ENCODE measurements around the gene GADL1. TPM values are rescaled to one million over a fixed set of nuclear protein-coding genes. Genes with fewer than 3 reads are reported as not detected.

Gene GADL1
- total and polyA plus RNA-seq, 2 experiments from 2014 or later: 0.13 TPM; not detected in 1

- no peaks in the 10 kb centered on the region for H3K9me2 ChIP-seq (replicated peaks; ENCODE audit: insufficient read depth)
- DNase-seq (ENCODE audit: low spot score): no peak
- no peaks in the 10 kb centered on the region for H3K79me2 ChIP-seq
- 96% methylated on average over 6 of the region's 6 CpGs for whole genome bisulfite sequencing (ENCODE audit: low lambda C conversion rate, missing lambda C conversion rate)
- H2AFZ ChIP-seq: no peak overlapping the region
- H3K9me3 ChIP-seq (ENCODE audit: low read depth): no peaks in the 10 kb centered on the region
- no peak overlapping the region for H3K27ac ChIP-seq
- TF ChIP-seq CTCF (IDR thresholded peaks at IDR 0.05; ENCODE audit: poor library complexity) (no peak), EZH2 (IDR thresholded peaks at IDR 0.05; ENCODE audit: borderline replicate concordance) (no peak), EZH2phosphoT487 (IDR thresholded peaks at IDR 0.05; ENCODE audit: low read depth, severe bottlenecking, unreplicated experiment) (no peak)
- H3K27me3 ChIP-seq: no peaks in the 10 kb centered on the region
- H4K20me1 ChIP-seq (ENCODE audit: insufficient read depth, poor library complexity, severe bottlenecking): no peaks in the 10 kb centered on the region
- H3K4me2 ChIP-seq: no peak overlapping the region
- no peaks in the 10 kb centered on the region for H3K4me1 ChIP-seq (ENCODE audit: insufficient read depth)
- H3K36me3 ChIP-seq (replicated peaks; ENCODE audit: insufficient read depth, low read depth): no peaks in the 10 kb centered on the region
- H3K4me3 ChIP-seq: no peak overlapping the region
Measured at GRCh38 chr3:30695302-30696061, 199.0 kb downstream of the GADL1 start.

GRCh38 chr3:30694668-30695067 lies 199.8 kb downstream of the GADL1 start:
- H3K27ac ChIP-seq: no peak overlapping the region
- H3K9me3 ChIP-seq (ENCODE audit: low read depth): no peaks in the 10 kb centered on the region
- H3K9me2 ChIP-seq (replicated peaks; ENCODE audit: insufficient read depth): no peaks in the 10 kb centered on the region
- H3K4me1 ChIP-seq (ENCODE audit: insufficient read depth): peaks cover 2% of the 10 kb centered on the region
- WGBS (ENCODE audit: low lambda C conversion rate, missing lambda C conversion rate): 98% methylated on average over 3 of the region's 3 CpGs
- TF ChIP-seq CTCF (IDR thresholded peaks at IDR 0.05; ENCODE audit: poor library complexity) (no peak), EZH2 (IDR thresholded peaks at IDR 0.05; ENCODE audit: borderline replicate concordance) (no peak), EZH2phosphoT487 (IDR thresholded peaks at IDR 0.05; ENCODE audit: low read depth, severe bottlenecking, unreplicated experiment) (no peak)
- no peak for DNase-seq (ENCODE audit: low spot score)
- H2AFZ ChIP-seq: no peak overlapping the region
- no peaks in the 10 kb centered on the region for H3K27me3 ChIP-seq
- H3K4me3 ChIP-seq: no peak overlapping the region
- no peaks in the 10 kb centered on the region for H4K20me1 ChIP-seq (ENCODE audit: insufficient read depth, poor library complexity, severe bottlenecking)
- H3K36me3 ChIP-seq (replicated peaks; ENCODE audit: insufficient read depth, low read depth): no peaks in the 10 kb centered on the region
- H3K4me2 ChIP-seq: no peak overlapping the region
- H3K79me2 ChIP-seq: no peaks in the 10 kb centered on the region

GRCh38 chr3:30694148-30694547 lies 200.3 kb downstream of the GADL1 start:
- no peak overlapping the region for H3K4me3 ChIP-seq
- H2AFZ ChIP-seq: no peak overlapping the region
- no peak overlapping the region for H3K4me2 ChIP-seq
- H3K27me3 ChIP-seq: no peaks in the 10 kb centered on the region
- peaks cover 7% of the 10 kb centered on the region for H3K4me1 ChIP-seq (ENCODE audit: insufficient read depth)
- H3K79me2 ChIP-seq: no peaks in the 10 kb centered on the region
- no peaks in the 10 kb centered on the region for H3K9me3 ChIP-seq (ENCODE audit: low read depth)
- no peaks in the 10 kb centered on the region for H3K9me2 ChIP-seq (replicated peaks; ENCODE audit: insufficient read depth)
- no peak overlapping the region for H3K27ac ChIP-seq
- H3K36me3 ChIP-seq (replicated peaks; ENCODE audit: insufficient read depth, low read depth): no peaks in the 10 kb centered on the region
- no peaks in the 10 kb centered on the region for H4K20me1 ChIP-seq (ENCODE audit: insufficient read depth, poor library complexity, severe bottlenecking)
- no peak for TF ChIP-seq EZH2phosphoT487 (IDR thresholded peaks at IDR 0.05; ENCODE audit: low read depth, severe bottlenecking, unreplicated experiment)
- TF ChIP-seq EZH2 (IDR thresholded peaks at IDR 0.05; ENCODE audit: borderline replicate concordance): no peak
- no peak for TF ChIP-seq CTCF (IDR thresholded peaks at IDR 0.05; ENCODE audit: poor library complexity)
- 77% methylated on average over 3 of the region's 3 CpGs for WGBS (ENCODE audit: low lambda C conversion rate, missing lambda C conversion rate)
- DNase-seq (ENCODE audit: low spot score): no peak

Measured in hepatocyte (in vitro differentiated cells).